ENCODE measurements around the gene SF3A1. TPM values are rescaled to one million over a fixed set of nuclear protein-coding genes. Genes with fewer than 3 reads are reported as not detected.

The SF3A1 gene
- total and polyA plus RNA-seq, 2 of the 8 experiments (the other 6 are each of a cell fraction or from before 2014, with no cell fraction given), result 27.8 to 285 TPM

GRCh38 chr22:30286813-30287647 lies 69.7 kb downstream of the SF3A1 start:
- Histone ChIP-seq H4K91ac (replicated peaks; ENCODE audit: insufficient read length, low read length) (peak overlapping the region; percentile 20), H3K9ac (replicated peaks in 1 of 4; ENCODE audit: extremely low read depth in 1 of 4, low read depth in 3 of 4, low read length in 3 of 4) (no peak overlapping the region), H2BK5ac (ENCODE audit: low read depth, low read length) (no peak overlapping the region), H2AK5ac (ENCODE audit: low read depth, low read length) (peak overlapping the region; percentile 11; the same call in 1 of the 2 replicates), H2BK12ac (ENCODE audit: low read depth, low read length) (peak overlapping the region; percentile 10; the same call in 1 of the 2 replicates), H3K4me1 (replicated peaks in 1 of 4; ENCODE audit: control insufficient read depth in 3 of 4, insufficient read depth in 4 of 4, low read length in 3 of 4) (peaks cover 0 to 19% (median 14%) of the 10 kb centered on the region in 4 experiments; a peak in 6 of 7 replicates), H3K14ac (ENCODE audit: insufficient read length) (no peak overlapping the region), H3K23ac (ENCODE audit: insufficient read length) (no peak overlapping the region), H3K36me3 (ENCODE audit: control insufficient read depth in 2 of 4, insufficient read depth in 4 of 4, low read length in 3 of 4) (no peaks in the 10 kb centered on the region), H3K4me3 (ENCODE audit: extremely low read depth in 1 of 4, insufficient read depth in 2 of 4, low read depth in 3 of 4, low read length in 4 of 4) (no peak overlapping the region), H2AFZ (ENCODE audit: low read length) (no peak overlapping the region), H4K8ac (ENCODE audit: extremely low read depth, insufficient read depth, low read length) (no peak overlapping the region), H3K18ac (ENCODE audit: extremely low read depth, low read length) (peak overlapping the region; percentile 66; the same call in 1 of the 2 replicates), H4K5ac (ENCODE audit: insufficient read length, low read depth, low read length) (no peak overlapping the region), H2BK15ac (ENCODE audit: low read length) (peak overlapping the region; percentile 53; the same call in 1 of the 2 replicates), H3K27ac (ENCODE audit: low read depth, low read length) (no peak overlapping the region), H3K4ac (replicated peaks; ENCODE audit: insufficient read length, low read depth, low read length) (no peak overlapping the region), H2BK120ac (replicated peaks; ENCODE audit: low read depth, low read length) (no peak overlapping the region), H4K20me1 (replicated peaks in 1 of 2; ENCODE audit: control insufficient read depth in 1 of 2, insufficient read depth in 2 of 2, low read length in 2 of 2) (peaks cover 0 to 4% of the 10 kb centered on the region in 2 experiments), H3K23me2 (ENCODE audit: low read depth, low read length) (peaks cover 12% of the 10 kb centered on the region; the same call in 1 of the 2 replicates), H3K9me3 (ENCODE audit: insufficient read depth in 2 of 2, low read depth in 1 of 2, low read length in 1 of 2) (no peaks in the 10 kb centered on the region), H2BK20ac (ENCODE audit: low read length) (no peak overlapping the region), H3K4me2 (ENCODE audit: insufficient read depth in 1 of 2, low read depth in 2 of 2, low read length in 2 of 2) (no peak overlapping the region), H3K56ac (replicated peaks; ENCODE audit: insufficient read length, low read depth, low read length) (no peak overlapping the region), H3K27me3 (replicated peaks in 1 of 4; ENCODE audit: control insufficient read depth in 3 of 4, extremely low read depth in 1 of 4, insufficient read depth in 3 of 4, low read length in 3 of 4) (no peaks in the 10 kb centered on the region), H3K79me2 (ENCODE audit: control insufficient read depth in 1 of 2, insufficient read depth in 2 of 2, low read length in 2 of 2) (no peaks in the 10 kb centered on the region), H3K79me1 (ENCODE audit: low read depth, low read length) (no peaks in the 10 kb centered on the region)
- FAIRE-seq, result no peak
- CTCF ChIA-PET (ENCODE audit: partially characterized antibody), result interaction anchor here (0.6 to 9.1 kb wide), 38 partner anchors 9 to 377 kb away, joined by 3 to 203 read pairs (median 6); partner anchors contain the start of genes CCDC157, RNF215, SF3A1 and TBC1D10A
- WGBS, 2 experiments (ENCODE audit: extremely low coverage in 1 of 2, insufficient coverage in 1 of 2, insufficient read length in 1 of 2, insufficient replicate concordance in 2 of 2, low coverage in 1 of 2, low lambda C conversion rate in 2 of 2, missing lambda C conversion rate in 1 of 2), result 70% methylated on average over 31 of the region's 31 CpGs; no CpG with 5 or more reads in 1 of the 2 experiments
- POLR2A ChIA-PET (ENCODE audit: partially characterized antibody), result interaction anchor here (1.2 to 3.6 kb wide), 3 partner anchors 8 to 138 kb away, joined by 3 to 17 read pairs (median 6); partner anchors contain the start of genes CCDC157, MTFP1 and SF3A1
- peak; percentile 67 to 98 for DNase-seq (ENCODE audit: low read depth in 1 of 2, low spot score in 2 of 2)
- TF ChIP-seq EZH2 (IDR thresholded peaks at IDR 0.05; ENCODE audit: low read depth, low read length, severe bottlenecking) (no peak), TEAD4 (IDR thresholded peaks at IDR 0.05; ENCODE audit: low read depth, low read length) (no peak), SIN3A (conservative IDR thresholded peaks at IDR 0.05 in 1 of 2, IDR thresholded peaks at IDR 0.05 in 1 of 2; ENCODE audit: low read depth in 1 of 2, low read length in 2 of 2) (no peak), CTCF (IDR thresholded peaks at IDR 0.05; ENCODE audit: control extremely low read depth in 1 of 3, insufficient read depth in 1 of 3, low read depth in 1 of 3, low read length in 3 of 3) (peak; percentile 90 to 98 (median 93)), CHD2 (IDR thresholded peaks at IDR 0.05; ENCODE audit: low read length) (no peak), CREB1 (IDR thresholded peaks at IDR 0.05) (peak; percentile 30; the same call in 1 of the 2 replicates), NANOG (IDR thresholded peaks at IDR 0.05; ENCODE audit: insufficient read depth, low read depth, low read length, poor library complexity, severe bottlenecking) (no peak)
